Effector memory CD4-positive, alpha-beta T cell (primary cell): Measurements from ENCODE around the gene FLT3LG.
"Not testable (repeated sequence)": the region's sequence is repeated elsewhere in the genome, so short reads cannot be mapped to it uniquely, and the experiment has no call there.

Experiments
- DNase-seq, 3 donors: peaks; one replicate each; pipeline ENCODE4 v3.0.0-alpha.2; 2020
- H3K27ac ChIP-seq: 2 replicates; pipeline ENCODE4 v1.7.0; 2013; ENCODE audit warnings: mild to moderate bottlenecking, low read length, moderate library complexity; ENCODE audit not compliant: insufficient read depth, poor library complexity, severe bottlenecking
- H3K27me3 ChIP-seq: replicated peaks from 2 replicates; pipeline ENCODE4 v1.7.0; 2013; ENCODE audit warnings: mild to moderate bottlenecking, low read length; ENCODE audit not compliant: insufficient read depth, control insufficient read depth, poor library complexity, severe bottlenecking
- H3K36me3 ChIP-seq: 2 replicates; pipeline ENCODE4 v1.7.0; 2013; ENCODE audit warnings: mild to moderate bottlenecking, low read length, moderate library complexity; ENCODE audit not compliant: control insufficient read depth, insufficient read depth
- H3K4me1 ChIP-seq: 2 replicates; pipeline ENCODE4 v1.7.0; 2013; ENCODE audit warnings: low read length, mild to moderate bottlenecking; ENCODE audit not compliant: control insufficient read depth, insufficient read depth, poor library complexity, severe bottlenecking
- H3K4me3 ChIP-seq: 2 replicates; pipeline ENCODE4 v1.7.0; 2013; ENCODE audit warnings: low read length, low read depth, mild to moderate bottlenecking; ENCODE audit not compliant: insufficient read depth, poor library complexity, severe bottlenecking
- H3K9me3 ChIP-seq: 2 replicates; pipeline ENCODE4 v1.7.0; 2013; ENCODE audit warnings: mild to moderate bottlenecking, low read length, moderate library complexity; ENCODE audit not compliant: control insufficient read depth

The FLT3LG gene

GRCh38 chr19:49462492-49462891, 11.5 kb upstream of the FLT3LG start:
- Histone ChIP-seq H3K27me3 (no peaks in the 10 kb centered on the region), H3K9me3 (no peaks in the 10 kb centered on the region), H3K4me1 (peaks cover 11% of the 10 kb centered on the region), H3K4me3 (no peak overlapping the region), H3K27ac (no peak overlapping the region), H3K36me3 (peaks cover 39% of the 10 kb centered on the region)
- no peak for DNase-seq

GRCh38 chr19:49463960-49464740, 9.9 kb upstream of the FLT3LG start:
- Histone ChIP-seq H3K27ac (no peak overlapping the region), H3K9me3 (no peaks in the 10 kb centered on the region), H3K27me3 (no peaks in the 10 kb centered on the region), H3K4me1 (peaks cover 17% of the 10 kb centered on the region), H3K4me3 (no peak overlapping the region), H3K36me3 (peaks cover 39% of the 10 kb centered on the region)
- no peak for DNase-seq

GRCh38 chr19:49465371-49465770, 8.6 kb upstream of the FLT3LG start:
- H3K27me3 ChIP-seq = no peaks in the 10 kb centered on the region
- peak overlapping the region; percentile 55 for H3K27ac ChIP-seq
- no peak overlapping the region for H3K4me3 ChIP-seq
- no peaks in the 10 kb centered on the region for H3K9me3 ChIP-seq
- DNase-seq = no peak
- peaks cover 27% of the 10 kb centered on the region for H3K4me1 ChIP-seq
- H3K36me3 ChIP-seq = peaks cover 31% of the 10 kb centered on the region

GRCh38 chr19:49468199-49468598, 5.8 kb upstream of the FLT3LG start:
- Histone ChIP-seq H3K4me3 (peak overlapping the region; percentile 23), H3K9me3 (no peaks in the 10 kb centered on the region), H3K4me1 (peaks cover 48% of the 10 kb centered on the region), H3K27me3 (no peaks in the 10 kb centered on the region), H3K27ac (peak overlapping the region; percentile 93), H3K36me3 (peaks cover 26% of the 10 kb centered on the region)
- DNase-seq = no peak

GRCh38 chr19:49468746-49469447, 5.1 kb upstream of the FLT3LG start:
- H3K27me3 ChIP-seq = no peaks in the 10 kb centered on the region
- H3K36me3 ChIP-seq = peaks cover 24% of the 10 kb centered on the region
- peak; percentile 90 to 94 (median 93) for DNase-seq
- H3K9me3 ChIP-seq = no peaks in the 10 kb centered on the region
- peak overlapping the region; percentile 93 for H3K27ac ChIP-seq
- H3K4me3 ChIP-seq = peak overlapping the region; percentile 23
- H3K4me1 ChIP-seq = peaks cover 55% of the 10 kb centered on the region

- no peak overlapping the region for H3K4me3 ChIP-seq
- peak; percentile 71 to 83 (median 77) for DNase-seq
- H3K27me3 ChIP-seq = no peaks in the 10 kb centered on the region
- H3K27ac ChIP-seq = peak overlapping the region; percentile 93
- H3K4me1 ChIP-seq = peaks cover 55% of the 10 kb centered on the region
- H3K36me3 ChIP-seq = peaks cover 14% of the 10 kb centered on the region
- no peaks in the 10 kb centered on the region for H3K9me3 ChIP-seq
Observed at GRCh38 chr19:49469828-49470614, 4.0 kb upstream of the FLT3LG start.

- Histone ChIP-seq H3K4me1 (peaks cover 59% of the 10 kb centered on the region), H3K4me3 (no peak overlapping the region), H3K36me3 (peaks cover 8% of the 10 kb centered on the region), H3K27ac (peak overlapping the region; percentile 93), H3K9me3 (no peaks in the 10 kb centered on the region), H3K27me3 (no peaks in the 10 kb centered on the region)
- no peak for DNase-seq
Observed at GRCh38 chr19:49470615-49470978, 3.4 kb upstream of the FLT3LG start.

- H3K4me3 ChIP-seq = no peak overlapping the region
- no peak for DNase-seq
- H3K27ac ChIP-seq = peak overlapping the region; percentile 98
- H3K9me3 ChIP-seq = no peaks in the 10 kb centered on the region
- peaks cover 11% of the 10 kb centered on the region for H3K36me3 ChIP-seq
- H3K4me1 ChIP-seq = peaks cover 63% of the 10 kb centered on the region
- no peaks in the 10 kb centered on the region for H3K27me3 ChIP-seq
Observed at GRCh38 chr19:49472936-49473335, 1.1 kb upstream of the FLT3LG start.

GRCh38 chr19:49473501-49473867, 531 bp upstream of the FLT3LG start:
- peak overlapping the region; percentile 93 for H3K4me3 ChIP-seq
- H3K36me3 ChIP-seq = peaks cover 11% of the 10 kb centered on the region

More at GRCh38 chr19:49473501-49473867, 531 bp upstream of the FLT3LG start:
- not testable (repeated sequence) for H3K27me3 ChIP-seq, H3K9me3 ChIP-seq, DNase-seq
- Histone ChIP-seq H3K27ac (peak overlapping the region; percentile 98), H3K4me1 (peaks cover 57% of the 10 kb centered on the region)
